ENCODE measurements around the gene GLB1L2.

GRCh38 chr11:134386945-134387344 is 55.2 kb downstream of the GLB1L2 start:
- no peak for TF ChIP-seq CTCF (IDR thresholded peaks at IDR 0.05; ENCODE audit: borderline replicate concordance, extremely low read depth, low read length, poor library complexity, severe bottlenecking)
- TF ChIP-seq EZH2 (IDR thresholded peaks at IDR 0.05; ENCODE audit: borderline replicate concordance, low read depth, low read length, severe bottlenecking): no peak

Data from DND-41 (cell line).